ENCODE data around the gene SIVA1.

SIVA1 gene

GRCh38 chr14:104785708-104786080, 32.7 kb downstream of the SIVA1 start:
- DNase-seq: no peak

GRCh38 chr14:104786091-104786586, 33.2 kb downstream of the SIVA1 start:
- DNase-seq: no peak

GRCh38 chr14:104786726-104787675, 34.1 kb downstream of the SIVA1 start:
- no peak for DNase-seq

GRCh38 chr14:104787736-104788135, 34.8 kb downstream of the SIVA1 start:
- no peak for DNase-seq

GRCh38 chr14:104788161-104788818, 35.3 kb downstream of the SIVA1 start:
- no peak for DNase-seq

GRCh38 chr14:104788873-104789663, 36.1 kb downstream of the SIVA1 start:
- no peak for DNase-seq

GRCh38 chr14:104789752-104790743, 37.1 kb downstream of the SIVA1 start:
- DNase-seq: no peak

- no peak for DNase-seq
Measured at GRCh38 chr14:104791425-104791824, 38.5 kb downstream of the SIVA1 start.

- no peak for DNase-seq
Measured at GRCh38 chr14:104792101-104792884, 39.3 kb downstream of the SIVA1 start.

- no peak for DNase-seq
Measured at GRCh38 chr14:104792945-104793702, 40.2 kb downstream of the SIVA1 start.

- no peak for DNase-seq
Measured at GRCh38 chr14:104793703-104793959, 40.7 kb downstream of the SIVA1 start.

GRCh38 chr14:104794099-104794498, 41.2 kb downstream of the SIVA1 start:
- DNase-seq: no peak

- no peak for DNase-seq
Measured at GRCh38 chr14:104794631-104794992, 41.7 kb downstream of the SIVA1 start.

- peak; percentile 60 for DNase-seq
Measured at GRCh38 chr14:104794993-104795780, 42.2 kb downstream of the SIVA1 start, which contains the start of gene AKT1. Gene AKT1, minus strand, starts transcription at chr14:104795748. Its CDS starts 3,105 bp downstream, at chr14:104792643.

GRCh38 chr14:104795781-104796686, 43.1 kb downstream of the SIVA1 start:
- DNase-seq: peak; percentile 70

- DNase-seq: no peak
Measured at GRCh38 chr14:104796687-104797081, 43.7 kb downstream of the SIVA1 start.

GRCh38 chr14:104797115-104798044, 44.4 kb downstream of the SIVA1 start:
- no peak for DNase-seq
